Keratinocyte (primary cell): ENCODE measurements around the gene GPR37L1.

Experiments used
- EZH2 ChIP-seq: IDR thresholded peaks from one replicate; pipeline ENCODE4 v1.6.1; 2012; ENCODE audit warnings: inconsistent platforms, mild to moderate bottlenecking, low read length, moderate library complexity
- TF ChIP-seq, protein P1 (sequence below), 3 experiments: IDR thresholded peaks in 1 of 3; conservative IDR thresholded peaks in 1 of 3; optimal IDR thresholded peaks in 1 of 3; 2 replicates in 2 of 3; 3 replicates in 1 of 3; pipeline versions ENCODE3 to v1.5.1; 2011; ENCODE audit warnings: low read length in 3 of 3, mild to moderate bottlenecking in 3 of 3, moderate library complexity in 2 of 3, control low read depth in 1 of 3, inconsistent platforms in 1 of 3; ENCODE audit not compliant: insufficient read depth in 2 of 3; ENCODE audit errors: extremely low read depth in 1 of 3

- TF ChIP-seq, protein P1, sequence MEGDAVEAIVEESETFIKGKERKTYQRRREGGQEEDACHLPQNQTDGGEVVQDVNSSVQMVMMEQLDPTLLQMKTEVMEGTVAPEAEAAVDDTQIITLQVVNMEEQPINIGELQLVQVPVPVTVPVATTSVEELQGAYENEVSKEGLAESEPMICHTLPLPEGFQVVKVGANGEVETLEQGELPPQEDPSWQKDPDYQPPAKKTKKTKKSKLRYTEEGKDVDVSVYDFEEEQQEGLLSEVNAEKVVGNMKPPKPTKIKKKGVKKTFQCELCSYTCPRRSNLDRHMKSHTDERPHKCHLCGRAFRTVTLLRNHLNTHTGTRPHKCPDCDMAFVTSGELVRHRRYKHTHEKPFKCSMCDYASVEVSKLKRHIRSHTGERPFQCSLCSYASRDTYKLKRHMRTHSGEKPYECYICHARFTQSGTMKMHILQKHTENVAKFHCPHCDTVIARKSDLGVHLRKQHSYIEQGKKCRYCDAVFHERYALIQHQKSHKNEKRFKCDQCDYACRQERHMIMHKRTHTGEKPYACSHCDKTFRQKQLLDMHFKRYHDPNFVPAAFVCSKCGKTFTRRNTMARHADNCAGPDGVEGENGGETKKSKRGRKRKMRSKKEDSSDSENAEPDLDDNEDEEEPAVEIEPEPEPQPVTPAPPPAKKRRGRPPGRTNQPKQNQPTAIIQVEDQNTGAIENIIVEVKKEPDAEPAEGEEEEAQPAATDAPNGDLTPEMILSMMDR (optimal IDR thresholded peaks at IDR 0.05 in 1 of 3, IDR thresholded peaks at IDR 0.05 in 1 of 3, conservative IDR thresholded peaks at IDR 0.05 in 1 of 3; ENCODE audit: extremely low read depth in 1 of 3, insufficient read depth in 2 of 3, low read length in 3 of 3): no peak
- no peak for TF ChIP-seq EZH2
Measured at GRCh38 chr1:202123336-202123813, 658 bp downstream of the GPR37L1 start.
